ENCODE measurements around the gene DCAF17.

Gene DCAF17

GRCh38 chr2:171434013-171434989 lies at the start of gene DCAF17:
Gene DCAF17 (plus strand): TSS chr2:171434226. CDS start chr2:171434578, 352 bp downstream.
- H4K20me1 ChIP-seq (ENCODE audit: insufficient read depth): no peaks in the 10 kb centered on the region
- H3K36me3 ChIP-seq (ENCODE audit: insufficient read depth): no peaks in the 10 kb centered on the region; the same call in 1 of the 2 replicates
- peak within 1 kb of the TSS; percentile 77 for H2AFZ ChIP-seq (ENCODE audit: low read depth)
- H3K79me2 ChIP-seq (ENCODE audit: insufficient read depth, low read depth): peaks cover 19% of the 10 kb centered on the region; the same call in 1 of the 2 replicates
- H3K4me3 ChIP-seq (IDR thresholded peaks at IDR 0.05; ENCODE audit: insufficient read depth, low read depth, low read length): peak within 1 kb of the TSS; percentile 83
- peak within 1 kb of the TSS; percentile 77 for H3K4me2 ChIP-seq
- peak within 1 kb of the TSS; percentile 96 for H3K9ac ChIP-seq
- no peaks in the 10 kb centered on the region for H3K27me3 ChIP-seq (ENCODE audit: insufficient read depth, low read depth)
- peaks cover 21% of the 10 kb centered on the region for H3K4me1 ChIP-seq (ENCODE audit: low read depth, poor library complexity, severe bottlenecking)
- no peak; the same call in none of the 2 replicates for TF ChIP-seq CTCF (conservative IDR thresholded peaks at IDR 0.05; ENCODE audit: low read depth, low read length)
- peak within 1 kb of the TSS; percentile 96 for H3K27ac ChIP-seq

- H3K79me2 ChIP-seq (ENCODE audit: insufficient read depth, low read depth): no peaks in the 10 kb centered on the region
- no peak overlapping the region for H3K27ac ChIP-seq
- no peaks in the 10 kb centered on the region for H4K20me1 ChIP-seq (ENCODE audit: insufficient read depth)
- H3K4me2 ChIP-seq: no peak overlapping the region
- H3K4me1 ChIP-seq (ENCODE audit: low read depth, poor library complexity, severe bottlenecking): peaks cover 5% of the 10 kb centered on the region
- no peak overlapping the region for H3K4me3 ChIP-seq (IDR thresholded peaks at IDR 0.05; ENCODE audit: insufficient read depth, low read depth, low read length)
- no peaks in the 10 kb centered on the region for H3K36me3 ChIP-seq (ENCODE audit: insufficient read depth)
- H2AFZ ChIP-seq (ENCODE audit: low read depth): no peak overlapping the region
- no peak for TF ChIP-seq CTCF (conservative IDR thresholded peaks at IDR 0.05; ENCODE audit: low read depth, low read length)
- no peak overlapping the region for H3K9ac ChIP-seq
- no peaks in the 10 kb centered on the region for H3K27me3 ChIP-seq (ENCODE audit: insufficient read depth, low read depth)
Observed at GRCh38 chr2:171386627-171387026, 47.4 kb upstream of the DCAF17 start.

- TF ChIP-seq CTCF (conservative IDR thresholded peaks at IDR 0.05; ENCODE audit: low read depth, low read length): no peak
- Histone ChIP-seq H3K9ac (no peak overlapping the region), H3K4me3 (IDR thresholded peaks at IDR 0.05; ENCODE audit: insufficient read depth, low read depth, low read length) (no peak overlapping the region), H2AFZ (ENCODE audit: low read depth) (no peak overlapping the region), H3K27me3 (ENCODE audit: insufficient read depth, low read depth) (no peaks in the 10 kb centered on the region), H3K36me3 (ENCODE audit: insufficient read depth) (no peaks in the 10 kb centered on the region), H3K79me2 (ENCODE audit: insufficient read depth, low read depth) (no peaks in the 10 kb centered on the region), H3K4me1 (ENCODE audit: low read depth, poor library complexity, severe bottlenecking) (peaks cover 5% of the 10 kb centered on the region), H4K20me1 (ENCODE audit: insufficient read depth) (no peaks in the 10 kb centered on the region), H3K4me2 (no peak overlapping the region), H3K27ac (no peak overlapping the region)
Observed at GRCh38 chr2:171387052-171387451, 47.0 kb upstream of the DCAF17 start.

- H3K4me1 ChIP-seq (ENCODE audit: low read depth, poor library complexity, severe bottlenecking): peaks cover 5% of the 10 kb centered on the region
- no peak for TF ChIP-seq CTCF (conservative IDR thresholded peaks at IDR 0.05; ENCODE audit: low read depth, low read length)
- no peak overlapping the region for H3K9ac ChIP-seq
- no peaks in the 10 kb centered on the region for H3K79me2 ChIP-seq (ENCODE audit: insufficient read depth, low read depth)
- no peaks in the 10 kb centered on the region for H3K36me3 ChIP-seq (ENCODE audit: insufficient read depth)
- no peaks in the 10 kb centered on the region for H3K27me3 ChIP-seq (ENCODE audit: insufficient read depth, low read depth)
- H2AFZ ChIP-seq (ENCODE audit: low read depth): no peak overlapping the region
- H3K27ac ChIP-seq: no peak overlapping the region
- no peak overlapping the region for H3K4me2 ChIP-seq
- H3K4me3 ChIP-seq (IDR thresholded peaks at IDR 0.05; ENCODE audit: insufficient read depth, low read depth, low read length): no peak overlapping the region
- H4K20me1 ChIP-seq (ENCODE audit: insufficient read depth): no peaks in the 10 kb centered on the region
Observed at GRCh38 chr2:171389325-171389724, 44.7 kb upstream of the DCAF17 start.
